Astrocyte of the spinal cord (primary cell): ENCODE results near the gene HCST.

Experiments used
- DNase-seq: peaks from one replicate; pipeline ENCODE4 v3.0.0; 2011; ENCODE audit warnings: low read depth, low spot score
- H3K4me3 ChIP-seq: 2 replicates; pipeline ENCODE4 v1.5.1; 2011; ENCODE audit warnings: low read depth, mild to moderate bottlenecking, low read length, moderate library complexity
- CTCF ChIP-seq: IDR thresholded peaks from 2 replicates; pipeline ENCODE4 v1.5.1; 2012; ENCODE audit warnings: low read depth, mild to moderate bottlenecking, low read length, inconsistent platforms
- in situ Hi-C: cut with HindIII; loops from 2 replicates; pipeline ENCODE4 v1.10.0; 2017; ENCODE audit warnings: low sequenced_read_pairs

HCST gene

GRCh38 chr19:35897706-35898451 lies 4.5 kb upstream of the HCST start:
- peak overlapping the region; percentile 72 for H3K4me3 ChIP-seq
- DNase-seq, result no peak
- TF ChIP-seq CTCF, result no peak
- in situ Hi-C loops, result no loop called here

- in situ Hi-C loops, result no loop called here
- peak overlapping the region; percentile 72 for H3K4me3 ChIP-seq
- no peak for TF ChIP-seq CTCF
- DNase-seq, result no peak
Measured at GRCh38 chr19:35898499-35898809, 3.9 kb upstream of the HCST start.

GRCh38 chr19:35899547-35900214 lies 2.6 kb upstream of the HCST start:
- DNase-seq, result peak; percentile 77
- TF ChIP-seq CTCF, result no peak
- H3K4me3 ChIP-seq, result peak overlapping the region; percentile 72
- in situ Hi-C loops, result no loop called here

- in situ Hi-C loops, result no loop called here
- peak; percentile 9 for DNase-seq
- no peak for TF ChIP-seq CTCF
- no peak overlapping the region for H3K4me3 ChIP-seq
Measured at GRCh38 chr19:35901055-35901644, 1.2 kb upstream of the HCST start.

GRCh38 chr19:35902870-35903475 lies 644 bp downstream of the HCST start:
- no peak for DNase-seq
- no peak for TF ChIP-seq CTCF
- peak overlapping the region; percentile 24 for H3K4me3 ChIP-seq
- in situ Hi-C loops, result no loop called here

GRCh38 chr19:35903550-35904179 lies 1.3 kb downstream of the HCST start:
- in situ Hi-C loops, result no loop called here
- DNase-seq, result peak; percentile 57
- TF ChIP-seq CTCF, result no peak
- peak overlapping the region; percentile 24 for H3K4me3 ChIP-seq
